GM18873 (cell line): ENCODE data around the gene FSD1.
"Not testable (repeated sequence)": the region's sequence is repeated elsewhere in the genome, so short reads cannot be mapped to it uniquely, and the experiment has no call there.

ENCODE experiments used
- ATAC-seq: cut with Tn5 transposase; IDR thresholded peaks from one replicate; pipeline ENCODE4 v1.9.1; 2021; ENCODE audit warnings: mild to moderate bottlenecking, moderate library complexity, moderate number of reproducible peaks; ENCODE audit not compliant: unreplicated experiment, low FRiP score

FSD1 gene

GRCh38 chr19:4304538-4305256 lies at the start of gene FSD1:
Gene FSD1, plus strand, starts transcription at chr19:4304598. Its CDS starts 149 bp downstream, at chr19:4304747.
- ATAC-seq = no peak

GRCh38 chr19:4256563-4256962 lies 47.8 kb upstream of the FSD1 start:
- no peak for ATAC-seq

GRCh38 chr19:4257025-4257424 lies 47.4 kb upstream of the FSD1 start:
- no peak for ATAC-seq

- ATAC-seq = no peak
Observed at GRCh38 chr19:4258181-4258580, 46.2 kb upstream of the FSD1 start.

GRCh38 chr19:4260613-4261191 lies 43.7 kb upstream of the FSD1 start:
- ATAC-seq = no peak

GRCh38 chr19:4264812-4265211 lies 39.6 kb upstream of the FSD1 start:
- ATAC-seq = no peak

- no peak for ATAC-seq
Observed at GRCh38 chr19:4266253-4267000, 38.0 kb upstream of the FSD1 start.

GRCh38 chr19:4267101-4267900 lies 37.1 kb upstream of the FSD1 start:
- ATAC-seq = no peak

GRCh38 chr19:4267901-4268815 lies 36.2 kb upstream of the FSD1 start:
- no peak for ATAC-seq

GRCh38 chr19:4268816-4269430 lies 35.5 kb upstream of the FSD1 start:
- no peak for ATAC-seq

GRCh38 chr19:4272894-4273293 lies 31.5 kb upstream of the FSD1 start:
- no peak for ATAC-seq

GRCh38 chr19:4274321-4274686 lies 30.1 kb upstream of the FSD1 start:
- not testable (repeated sequence) for ATAC-seq

GRCh38 chr19:4277191-4277696 lies 27.2 kb upstream of the FSD1 start:
- no peak for ATAC-seq

- ATAC-seq = no peak
Observed at GRCh38 chr19:4278010-4278409, 26.4 kb upstream of the FSD1 start.

- no peak for ATAC-seq
Observed at GRCh38 chr19:4278419-4279266, 25.8 kb upstream of the FSD1 start, which contains the start of gene SHD. Gene SHD, plus strand, starts transcription at chr19:4279266. Its CDS starts 798 bp downstream, at chr19:4280064.

- no peak for ATAC-seq
Observed at GRCh38 chr19:4279267-4279529, 25.2 kb upstream of the FSD1 start.

GRCh38 chr19:4279530-4280422 lies 24.6 kb upstream of the FSD1 start:
- no peak for ATAC-seq
